ENCODE measurements around the gene E4F1. TPM values are rescaled to one million over a fixed set of nuclear protein-coding genes. Genes with fewer than 3 reads are reported as not detected.

Gene E4F1
- total RNA-seq, 1 donor from 2014 or later: 13.5 TPM

DNA sequence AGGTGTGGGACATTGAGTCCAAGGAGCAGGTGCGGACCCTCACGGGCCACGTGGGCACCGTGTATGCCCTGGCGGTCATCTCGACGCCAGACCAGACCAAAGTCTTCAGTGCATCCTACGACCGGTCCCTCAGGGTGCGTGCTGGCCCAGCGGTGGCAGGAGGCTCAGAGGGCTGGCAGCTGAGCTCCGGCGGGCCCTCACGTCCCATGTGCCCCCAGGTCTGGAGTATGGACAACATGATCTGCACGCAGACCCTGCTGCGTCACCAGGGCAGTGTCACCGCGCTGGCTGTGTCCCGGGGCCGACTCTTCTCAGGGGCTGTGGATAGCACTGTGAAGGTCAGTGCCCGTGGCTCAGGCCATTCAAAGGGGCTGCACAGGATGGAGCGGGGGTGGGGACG lies 47.3 kb upstream of the E4F1 start:
- Histone ChIP-seq H3K9me3 (replicated peaks) (no peaks in the 10 kb centered on the region), H3K27me3 (ENCODE audit: low read depth) (peaks cover 7% of the 10 kb centered on the region), H3K36me3 (peaks cover 65% of the 10 kb centered on the region), H3K4me3 (no peak overlapping the region), H3K4me1 (no peaks in the 10 kb centered on the region), H3K27ac (replicated peaks) (no peak overlapping the region)
- intact Hi-C loops (cut with micrococcal nuclease): no loop called here
- TF ChIP-seq, protein P1, sequence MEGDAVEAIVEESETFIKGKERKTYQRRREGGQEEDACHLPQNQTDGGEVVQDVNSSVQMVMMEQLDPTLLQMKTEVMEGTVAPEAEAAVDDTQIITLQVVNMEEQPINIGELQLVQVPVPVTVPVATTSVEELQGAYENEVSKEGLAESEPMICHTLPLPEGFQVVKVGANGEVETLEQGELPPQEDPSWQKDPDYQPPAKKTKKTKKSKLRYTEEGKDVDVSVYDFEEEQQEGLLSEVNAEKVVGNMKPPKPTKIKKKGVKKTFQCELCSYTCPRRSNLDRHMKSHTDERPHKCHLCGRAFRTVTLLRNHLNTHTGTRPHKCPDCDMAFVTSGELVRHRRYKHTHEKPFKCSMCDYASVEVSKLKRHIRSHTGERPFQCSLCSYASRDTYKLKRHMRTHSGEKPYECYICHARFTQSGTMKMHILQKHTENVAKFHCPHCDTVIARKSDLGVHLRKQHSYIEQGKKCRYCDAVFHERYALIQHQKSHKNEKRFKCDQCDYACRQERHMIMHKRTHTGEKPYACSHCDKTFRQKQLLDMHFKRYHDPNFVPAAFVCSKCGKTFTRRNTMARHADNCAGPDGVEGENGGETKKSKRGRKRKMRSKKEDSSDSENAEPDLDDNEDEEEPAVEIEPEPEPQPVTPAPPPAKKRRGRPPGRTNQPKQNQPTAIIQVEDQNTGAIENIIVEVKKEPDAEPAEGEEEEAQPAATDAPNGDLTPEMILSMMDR (IDR thresholded peaks at IDR 0.05; ENCODE audit: borderline replicate concordance): no peak
- DNase-seq: no peak

DNA sequence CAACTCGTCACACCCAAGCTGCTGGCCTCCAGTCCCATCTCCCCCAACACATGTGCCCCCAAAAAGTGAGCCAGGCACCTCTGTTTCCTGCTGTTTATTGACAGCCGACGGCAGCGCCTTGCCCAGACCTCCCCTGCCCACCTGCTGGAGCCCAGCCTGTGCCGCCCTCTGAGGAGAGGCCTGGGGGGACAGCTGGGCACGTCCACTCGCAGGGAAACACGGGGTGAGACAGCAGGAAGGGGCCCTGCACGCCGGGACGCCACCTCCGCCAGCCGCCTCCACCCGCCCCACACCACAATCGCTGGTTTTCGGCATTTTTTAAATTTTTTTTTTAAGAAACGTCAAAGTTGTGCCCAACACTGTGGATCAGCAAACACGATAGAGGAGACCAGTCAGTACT lies 46.3 kb upstream of the E4F1 start:
- Histone ChIP-seq H3K27me3 (ENCODE audit: low read depth) (peaks cover 7% of the 10 kb centered on the region), H3K4me3 (no peak overlapping the region), H3K36me3 (peaks cover 54% of the 10 kb centered on the region), H3K4me1 (no peaks in the 10 kb centered on the region), H3K27ac (replicated peaks) (no peak overlapping the region), H3K9me3 (replicated peaks) (no peaks in the 10 kb centered on the region)
- TF ChIP-seq, protein P1 (IDR thresholded peaks at IDR 0.05; ENCODE audit: borderline replicate concordance): no peak
- intact Hi-C loops (cut with micrococcal nuclease): no loop called here
- DNase-seq: no peak

DNA sequence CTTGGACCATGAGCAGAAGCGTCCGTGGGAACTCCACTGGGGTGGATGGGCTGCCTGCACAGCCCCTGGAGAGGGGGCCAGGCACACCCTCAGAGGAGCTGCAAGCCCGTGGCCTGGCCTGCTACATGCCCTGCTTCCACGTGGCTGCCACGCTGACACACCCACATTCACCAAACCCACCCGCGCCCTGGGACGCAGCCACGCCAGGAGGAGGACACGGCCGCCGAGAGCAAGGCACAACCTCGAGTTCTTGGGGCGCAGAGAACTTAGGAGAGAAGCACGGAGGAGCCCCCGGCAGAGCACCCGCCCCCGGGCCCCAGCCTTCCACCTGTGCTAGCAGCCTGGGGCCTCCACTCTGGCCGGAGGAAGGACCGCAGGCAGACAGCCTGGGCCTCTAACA lies 45.8 kb upstream of the E4F1 start:
- no peak overlapping the region for H3K4me3 ChIP-seq
- no peaks in the 10 kb centered on the region for H3K9me3 ChIP-seq (replicated peaks)
- intact Hi-C loops (cut with micrococcal nuclease): no loop called here
- TF ChIP-seq, protein P1 (IDR thresholded peaks at IDR 0.05; ENCODE audit: borderline replicate concordance): no peak
- H3K4me1 ChIP-seq: no peaks in the 10 kb centered on the region
- no peak overlapping the region for H3K27ac ChIP-seq (replicated peaks)
- peaks cover 7% of the 10 kb centered on the region for H3K27me3 ChIP-seq (ENCODE audit: low read depth)
- DNase-seq: no peak
- H3K36me3 ChIP-seq: peaks cover 52% of the 10 kb centered on the region

DNA sequence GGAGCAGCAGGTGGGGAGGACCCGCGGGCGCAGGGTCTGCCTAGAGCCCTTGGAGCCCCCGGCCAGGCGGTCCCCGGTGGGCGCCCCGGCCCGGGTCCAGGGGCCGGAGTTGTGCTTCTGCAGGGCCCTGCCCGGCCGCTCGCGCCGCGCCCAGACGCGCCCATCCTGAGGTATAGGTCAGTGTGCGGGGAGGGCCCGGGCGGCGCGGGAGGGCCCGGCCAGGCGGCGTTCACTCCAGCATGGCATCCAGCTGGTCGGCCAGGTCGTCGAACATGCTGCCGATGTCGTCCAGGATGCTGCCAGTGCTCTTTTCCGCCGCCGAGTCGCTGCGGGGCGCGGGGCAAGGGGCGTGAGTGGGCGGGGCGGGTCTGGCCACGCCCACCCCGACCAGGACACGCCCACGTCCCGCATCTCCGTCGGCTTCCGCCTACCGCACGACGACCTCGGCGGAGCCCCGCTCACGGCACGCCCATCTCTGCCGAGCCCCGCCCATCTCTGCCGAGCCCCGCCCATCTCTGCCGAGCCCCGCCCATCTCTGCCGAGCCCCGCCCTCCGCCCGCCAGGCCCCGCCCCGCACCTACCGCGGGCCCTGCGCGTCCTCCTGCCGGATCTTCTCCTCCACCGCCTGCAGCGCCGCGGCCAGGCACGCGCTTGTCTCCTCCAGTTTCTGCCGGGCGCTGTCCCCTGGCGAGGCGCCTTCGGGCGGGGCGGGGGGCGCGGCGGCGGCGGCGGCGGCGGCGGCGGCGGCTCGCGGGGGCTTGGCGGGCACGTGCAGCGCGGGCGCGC lies 44.9 kb upstream of the E4F1 start:
- H3K27ac ChIP-seq (replicated peaks): no peak overlapping the region
- TF ChIP-seq, protein P1 (IDR thresholded peaks at IDR 0.05; ENCODE audit: borderline replicate concordance): no peak
- H3K4me1 ChIP-seq: no peaks in the 10 kb centered on the region
- peaks cover 45% of the 10 kb centered on the region for H3K36me3 ChIP-seq
- H3K4me3 ChIP-seq: no peak overlapping the region
- H3K9me3 ChIP-seq (replicated peaks): no peaks in the 10 kb centered on the region
- DNase-seq: no peak
- H3K27me3 ChIP-seq (ENCODE audit: low read depth): peaks cover 7% of the 10 kb centered on the region
- intact Hi-C loops (cut with micrococcal nuclease): no loop called here

- DNase-seq: no peak
- TF ChIP-seq, protein P1 (IDR thresholded peaks at IDR 0.05; ENCODE audit: borderline replicate concordance): no peak
- no peak overlapping the region for H3K27ac ChIP-seq (replicated peaks)
- peaks cover 7% of the 10 kb centered on the region for H3K27me3 ChIP-seq (ENCODE audit: low read depth)
- H3K4me3 ChIP-seq: no peak overlapping the region
- no peaks in the 10 kb centered on the region for H3K4me1 ChIP-seq
- no peaks in the 10 kb centered on the region for H3K9me3 ChIP-seq (replicated peaks)
- intact Hi-C loops (cut with micrococcal nuclease): no loop called here
- H3K36me3 ChIP-seq: peaks cover 39% of the 10 kb centered on the region
Observed at GRCh38 chr16:2179107-2179501, 44.3 kb upstream of the E4F1 start.

Measured in left ventricle myocardium inferior (tissue), 1 donor.